GM12874 (cell line): ENCODE measurements around the gene SKA1.

Experiments
- TF ChIP-seq, protein P1 (sequence below): IDR thresholded peaks from 2 replicates; pipeline ENCODE4 v1.5.1; 2011; ENCODE audit warnings: low read depth, mild to moderate bottlenecking, control low read depth, low read length, moderate library complexity; ENCODE audit not compliant: insufficient read depth

The SKA1 gene

DNA sequence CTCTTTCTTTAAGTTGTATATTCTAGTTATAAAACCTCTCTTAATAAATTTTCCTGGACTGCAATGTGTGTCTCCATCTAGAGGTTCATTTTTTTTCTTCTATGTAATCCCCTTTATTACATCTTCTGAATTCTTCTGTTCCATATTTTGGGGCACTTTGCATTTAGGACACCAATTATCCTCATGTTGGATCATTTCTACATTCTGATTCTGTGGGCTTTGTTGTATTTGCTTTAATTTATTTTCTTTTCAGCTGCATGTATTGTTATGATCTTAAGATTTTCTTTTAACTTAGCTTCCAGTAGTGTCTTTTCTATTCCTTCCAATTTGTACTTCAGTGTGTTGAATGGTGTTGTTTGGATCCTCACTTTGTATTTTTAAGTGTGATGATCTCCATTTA lies 5.2 kb upstream of the SKA1 start:
- TF ChIP-seq, protein P1, sequence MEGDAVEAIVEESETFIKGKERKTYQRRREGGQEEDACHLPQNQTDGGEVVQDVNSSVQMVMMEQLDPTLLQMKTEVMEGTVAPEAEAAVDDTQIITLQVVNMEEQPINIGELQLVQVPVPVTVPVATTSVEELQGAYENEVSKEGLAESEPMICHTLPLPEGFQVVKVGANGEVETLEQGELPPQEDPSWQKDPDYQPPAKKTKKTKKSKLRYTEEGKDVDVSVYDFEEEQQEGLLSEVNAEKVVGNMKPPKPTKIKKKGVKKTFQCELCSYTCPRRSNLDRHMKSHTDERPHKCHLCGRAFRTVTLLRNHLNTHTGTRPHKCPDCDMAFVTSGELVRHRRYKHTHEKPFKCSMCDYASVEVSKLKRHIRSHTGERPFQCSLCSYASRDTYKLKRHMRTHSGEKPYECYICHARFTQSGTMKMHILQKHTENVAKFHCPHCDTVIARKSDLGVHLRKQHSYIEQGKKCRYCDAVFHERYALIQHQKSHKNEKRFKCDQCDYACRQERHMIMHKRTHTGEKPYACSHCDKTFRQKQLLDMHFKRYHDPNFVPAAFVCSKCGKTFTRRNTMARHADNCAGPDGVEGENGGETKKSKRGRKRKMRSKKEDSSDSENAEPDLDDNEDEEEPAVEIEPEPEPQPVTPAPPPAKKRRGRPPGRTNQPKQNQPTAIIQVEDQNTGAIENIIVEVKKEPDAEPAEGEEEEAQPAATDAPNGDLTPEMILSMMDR = no peak

DNA sequence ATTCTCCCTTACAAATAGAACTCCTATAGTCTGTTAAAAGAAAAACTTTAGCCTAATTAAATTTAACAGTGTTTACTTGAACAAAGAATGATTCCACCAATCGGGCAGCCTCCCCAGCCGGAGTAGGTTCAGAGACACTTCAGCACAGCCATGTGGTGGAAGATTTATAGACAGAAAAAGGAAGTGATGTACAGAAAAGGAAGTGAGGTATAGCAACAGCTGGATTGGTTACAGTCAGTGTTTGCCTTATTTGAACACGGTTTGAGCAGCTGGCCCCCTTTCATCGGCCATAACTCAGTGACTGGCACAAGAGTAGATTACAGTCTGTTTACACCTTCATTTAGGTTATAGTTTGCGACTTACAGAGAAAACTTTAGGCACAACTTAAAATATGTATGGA lies 2.1 kb upstream of the SKA1 start:
- TF ChIP-seq, protein P1 = no peak

DNA sequence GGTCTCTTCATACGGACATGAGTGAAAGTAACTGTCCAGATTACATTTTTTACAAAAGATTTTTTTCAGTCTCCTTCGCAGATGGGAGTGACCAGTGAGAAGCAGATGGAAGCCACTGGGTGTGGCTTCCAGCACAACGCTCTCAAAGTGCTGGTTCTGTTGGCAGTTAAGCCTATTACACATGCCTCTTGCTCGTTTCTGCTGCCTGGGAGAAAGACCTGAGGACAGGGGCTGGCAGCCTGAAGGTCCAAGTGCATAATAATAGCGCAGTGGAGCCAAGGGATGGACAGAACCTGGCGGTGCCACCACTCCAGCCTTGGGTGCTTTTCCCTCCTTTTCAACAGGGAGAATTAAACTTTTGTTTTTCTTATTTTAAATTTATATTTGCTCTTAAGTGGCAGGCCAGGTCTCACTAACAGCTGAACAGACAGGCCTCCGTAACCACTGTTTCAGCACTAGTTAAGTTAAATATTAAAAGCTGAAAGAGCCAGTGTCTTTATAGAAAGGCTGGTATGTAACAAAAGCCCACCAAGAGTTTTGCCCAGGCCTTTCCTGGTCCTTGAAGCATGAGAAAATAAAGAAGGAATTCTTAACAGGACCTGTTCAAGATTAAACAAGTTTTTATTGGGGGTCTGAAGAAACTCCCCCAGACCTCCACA lies 1.2 kb upstream of the SKA1 start:
- TF ChIP-seq, protein P1 = no peak

DNA sequence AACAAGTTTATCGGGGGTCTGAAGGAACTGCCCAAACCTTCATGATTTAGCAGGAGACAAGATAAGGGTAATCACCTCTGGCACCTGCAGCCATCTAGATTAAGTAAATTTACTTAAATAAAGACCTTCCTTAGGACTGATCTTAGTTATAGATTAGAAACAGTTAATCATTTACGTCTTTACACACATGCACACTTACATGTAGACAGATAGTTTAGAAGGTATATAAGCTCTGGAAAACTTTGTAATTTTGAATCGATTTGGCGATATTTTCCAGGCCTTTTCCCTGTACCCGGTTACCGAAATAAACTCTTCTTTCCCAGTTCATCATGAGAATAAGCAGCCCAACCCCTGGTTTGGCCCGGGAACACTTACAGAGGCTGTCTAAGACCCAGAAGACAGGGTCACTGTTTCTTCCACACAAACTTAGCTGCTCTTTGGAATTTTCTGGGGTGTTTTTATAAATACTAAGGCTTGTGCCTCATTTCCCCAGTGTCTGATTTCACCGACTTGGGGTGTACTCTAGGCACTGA lies 560 bp upstream of the SKA1 start:
- TF ChIP-seq, protein P1 = no peak

DNA sequence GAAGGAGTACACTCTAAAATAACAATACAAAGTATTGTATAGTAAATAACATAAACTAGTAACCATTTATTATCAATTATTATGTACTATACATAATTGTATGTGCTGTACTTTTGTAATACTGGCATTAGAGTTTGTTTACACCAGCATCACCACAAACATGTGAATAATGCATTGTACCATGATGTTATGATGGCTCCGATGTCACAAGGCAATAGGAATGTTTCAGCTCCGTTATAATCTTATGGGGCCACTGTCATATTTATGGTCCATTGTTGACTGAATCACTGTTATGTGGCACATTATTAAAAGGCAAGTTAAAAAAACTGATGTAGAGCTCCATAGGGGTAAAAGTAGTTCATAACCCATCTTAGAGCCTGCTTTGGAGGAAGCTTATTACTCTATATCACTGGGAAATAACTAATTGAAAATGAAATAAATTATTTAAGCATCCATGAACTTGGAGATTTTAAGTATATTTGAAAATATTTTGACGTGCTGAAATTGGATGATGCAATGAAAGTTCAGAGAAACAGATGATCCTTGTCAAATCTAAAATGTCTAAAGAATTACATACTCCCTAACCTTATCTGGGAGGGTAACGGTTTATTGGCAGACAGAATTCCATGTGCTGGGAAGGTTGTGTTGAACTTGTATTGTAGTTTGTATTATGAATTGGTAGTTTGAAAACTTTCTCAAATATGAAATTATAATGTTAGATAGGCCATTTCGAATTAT lies 2.4 kb downstream of the SKA1 start:
- TF ChIP-seq, protein P1 = no peak

DNA sequence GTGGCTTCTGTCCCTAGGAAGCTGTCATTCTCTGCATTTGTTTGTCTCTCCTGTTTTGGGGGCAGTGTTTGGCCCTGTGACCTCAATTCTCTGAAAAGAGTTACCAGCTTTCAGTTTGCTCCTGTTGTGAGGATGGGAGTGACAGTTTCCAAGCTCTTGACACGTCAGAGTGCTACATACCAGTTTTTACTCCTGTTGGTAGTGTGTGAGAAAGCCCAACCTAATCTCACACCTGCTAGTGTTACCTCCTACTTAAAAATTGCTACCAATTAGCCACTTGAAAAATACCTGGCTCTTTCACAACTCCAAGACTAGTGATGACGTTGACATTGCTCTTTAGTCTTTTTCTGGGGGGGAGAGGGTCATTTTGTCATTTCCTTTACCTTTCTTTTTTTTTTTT lies 14.1 kb downstream of the SKA1 start:
- TF ChIP-seq, protein P1 = no peak

DNA sequence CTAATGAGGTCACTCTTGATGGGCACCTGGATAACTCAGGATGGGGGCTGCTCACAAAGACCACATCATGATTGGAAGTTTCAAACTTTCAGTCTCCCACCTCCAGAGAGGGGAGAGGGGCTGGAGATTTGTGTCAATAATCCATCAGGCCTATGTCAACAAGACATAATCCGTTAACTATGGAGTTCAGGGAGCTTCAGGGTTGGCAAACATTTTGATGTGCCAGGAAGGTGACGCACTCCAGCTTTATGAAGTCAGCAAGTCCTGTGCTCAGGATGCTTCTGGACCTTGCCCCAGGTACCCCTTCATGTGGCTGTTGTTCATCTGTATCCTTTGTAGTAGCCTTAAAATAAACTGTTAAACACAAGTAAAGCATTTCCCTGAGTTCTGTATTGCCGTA lies 19.0 kb downstream of the SKA1 start:
- TF ChIP-seq, protein P1 = no peak
